ENCODE measurements around the gene KCNJ5.

KCNJ5 gene

GRCh38 chr11:128904656-128905344 is 13.6 kb downstream of the KCNJ5 start:
- peak overlapping the region; percentile 55 to 57 for H3K4me3 ChIP-seq (replicated peaks in 1 of 2; ENCODE audit: low read depth in 2 of 2, low read length in 2 of 2)
- no peak for DNase-seq (ENCODE audit: low read depth in 2 of 2)
- TF ChIP-seq, protein P1, sequence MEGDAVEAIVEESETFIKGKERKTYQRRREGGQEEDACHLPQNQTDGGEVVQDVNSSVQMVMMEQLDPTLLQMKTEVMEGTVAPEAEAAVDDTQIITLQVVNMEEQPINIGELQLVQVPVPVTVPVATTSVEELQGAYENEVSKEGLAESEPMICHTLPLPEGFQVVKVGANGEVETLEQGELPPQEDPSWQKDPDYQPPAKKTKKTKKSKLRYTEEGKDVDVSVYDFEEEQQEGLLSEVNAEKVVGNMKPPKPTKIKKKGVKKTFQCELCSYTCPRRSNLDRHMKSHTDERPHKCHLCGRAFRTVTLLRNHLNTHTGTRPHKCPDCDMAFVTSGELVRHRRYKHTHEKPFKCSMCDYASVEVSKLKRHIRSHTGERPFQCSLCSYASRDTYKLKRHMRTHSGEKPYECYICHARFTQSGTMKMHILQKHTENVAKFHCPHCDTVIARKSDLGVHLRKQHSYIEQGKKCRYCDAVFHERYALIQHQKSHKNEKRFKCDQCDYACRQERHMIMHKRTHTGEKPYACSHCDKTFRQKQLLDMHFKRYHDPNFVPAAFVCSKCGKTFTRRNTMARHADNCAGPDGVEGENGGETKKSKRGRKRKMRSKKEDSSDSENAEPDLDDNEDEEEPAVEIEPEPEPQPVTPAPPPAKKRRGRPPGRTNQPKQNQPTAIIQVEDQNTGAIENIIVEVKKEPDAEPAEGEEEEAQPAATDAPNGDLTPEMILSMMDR (IDR thresholded peaks at IDR 0.05; ENCODE audit: low read depth, low read length), result no peak

GRCh38 chr11:128905345-128906184 is 14.4 kb downstream of the KCNJ5 start:
- TF ChIP-seq, protein P1 (IDR thresholded peaks at IDR 0.05; ENCODE audit: low read depth, low read length), result peak; percentile 48
- peak overlapping the region; percentile 55 to 57 for H3K4me3 ChIP-seq (replicated peaks in 1 of 2; ENCODE audit: low read depth in 2 of 2, low read length in 2 of 2)
- DNase-seq (ENCODE audit: low read depth in 2 of 2), result peak; percentile 37 to 40

DNA sequence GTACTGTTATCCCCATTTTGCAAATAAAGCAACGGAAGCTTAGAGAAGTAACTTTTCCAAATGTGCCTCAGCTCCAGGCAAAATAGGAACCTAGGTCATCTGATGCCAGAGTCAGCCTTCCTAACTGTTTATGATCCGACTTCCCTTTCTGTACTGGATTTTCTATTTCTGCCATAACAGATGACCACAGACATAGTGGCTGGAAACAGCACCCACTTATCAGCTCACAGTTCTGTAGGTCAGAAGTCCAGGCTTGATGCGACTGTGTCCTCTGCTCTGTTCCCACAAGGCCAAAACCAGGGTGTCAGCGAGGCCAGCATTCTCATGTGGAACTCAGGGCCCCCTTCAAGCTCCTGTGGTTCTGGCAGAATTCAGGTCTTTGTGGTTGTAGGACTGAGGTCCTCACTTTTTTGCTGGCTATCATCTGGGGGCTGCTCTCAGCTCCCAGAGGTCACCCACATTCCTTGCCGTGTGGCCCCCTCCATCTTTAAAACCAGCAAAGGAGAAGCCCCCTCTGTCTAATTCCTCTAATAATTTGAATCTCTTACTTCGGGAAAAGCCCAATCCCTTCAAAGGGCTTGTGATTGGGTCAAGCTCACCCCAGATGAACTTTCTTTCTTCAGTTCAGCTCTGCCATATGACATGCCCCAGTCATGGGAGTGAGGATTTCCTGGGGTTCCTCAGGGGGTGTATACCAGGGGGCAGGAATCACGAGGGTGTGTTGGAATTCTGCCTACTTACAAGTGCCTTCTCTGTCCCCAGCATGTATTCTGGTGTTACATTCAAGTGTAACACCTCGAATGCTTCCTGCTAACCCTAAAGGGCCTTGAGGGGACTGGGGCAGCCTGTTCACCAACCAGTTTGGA is 15.3 kb downstream of the KCNJ5 start:
- no peak overlapping the region for H3K4me3 ChIP-seq (replicated peaks in 1 of 2; ENCODE audit: low read depth in 2 of 2, low read length in 2 of 2)
- no peak for DNase-seq (ENCODE audit: low read depth in 2 of 2)
- TF ChIP-seq, protein P1 (IDR thresholded peaks at IDR 0.05; ENCODE audit: low read depth, low read length), result no peak

- no peak overlapping the region for H3K4me3 ChIP-seq (replicated peaks in 1 of 2; ENCODE audit: low read depth in 2 of 2, low read length in 2 of 2)
- no peak for DNase-seq (ENCODE audit: low read depth in 2 of 2)
- TF ChIP-seq, protein P1 (IDR thresholded peaks at IDR 0.05; ENCODE audit: low read depth, low read length), result no peak
Measured at GRCh38 chr11:128907585-128907984, 16.4 kb downstream of the KCNJ5 start.

GRCh38 chr11:128908391-128909246 is 17.5 kb downstream of the KCNJ5 start:
- H3K4me3 ChIP-seq (replicated peaks in 1 of 2; ENCODE audit: low read depth in 2 of 2, low read length in 2 of 2), result no peak overlapping the region
- DNase-seq (ENCODE audit: low read depth in 2 of 2), result peak; percentile 67 to 81
- TF ChIP-seq, protein P1 (IDR thresholded peaks at IDR 0.05; ENCODE audit: low read depth, low read length), result no peak
